Mucosa of stomach (tissue), 1 donor: ENCODE measurements around the gene SPSB2.

Experiments used
- H3K27me3 ChIP-seq: one replicate; pipeline ENCODE4 v1.7.0; 2013; ENCODE audit warnings: mild to moderate bottlenecking, low read length; ENCODE audit not compliant: control insufficient read depth, insufficient read depth
- H3K36me3 ChIP-seq: one replicate; pipeline ENCODE4 v1.7.0; 2013; ENCODE audit warnings: low read length; ENCODE audit not compliant: control insufficient read depth, insufficient read depth
- H3K4me1 ChIP-seq: one replicate; pipeline ENCODE4 v1.7.0; 2013; ENCODE audit warnings: mild to moderate bottlenecking, low read length; ENCODE audit not compliant: control insufficient read depth, insufficient read depth
- H3K4me3 ChIP-seq: one replicate; pipeline ENCODE4 v1.7.0; 2013; ENCODE audit warnings: low read length
- H3K9ac ChIP-seq: one replicate; pipeline ENCODE4 v1.7.0; 2013; ENCODE audit warnings: mild to moderate bottlenecking, low read length, moderate library complexity
- H3K9me3 ChIP-seq: one replicate; pipeline ENCODE4 v1.7.0; 2013; ENCODE audit warnings: mild to moderate bottlenecking, low read length, moderate library complexity; ENCODE audit not compliant: control insufficient read depth
- donor health status: Pancreatic carcinoma.

The SPSB2 gene, protein sequence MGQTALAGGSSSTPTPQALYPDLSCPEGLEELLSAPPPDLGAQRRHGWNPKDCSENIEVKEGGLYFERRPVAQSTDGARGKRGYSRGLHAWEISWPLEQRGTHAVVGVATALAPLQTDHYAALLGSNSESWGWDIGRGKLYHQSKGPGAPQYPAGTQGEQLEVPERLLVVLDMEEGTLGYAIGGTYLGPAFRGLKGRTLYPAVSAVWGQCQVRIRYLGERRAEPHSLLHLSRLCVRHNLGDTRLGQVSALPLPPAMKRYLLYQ

DNA sequence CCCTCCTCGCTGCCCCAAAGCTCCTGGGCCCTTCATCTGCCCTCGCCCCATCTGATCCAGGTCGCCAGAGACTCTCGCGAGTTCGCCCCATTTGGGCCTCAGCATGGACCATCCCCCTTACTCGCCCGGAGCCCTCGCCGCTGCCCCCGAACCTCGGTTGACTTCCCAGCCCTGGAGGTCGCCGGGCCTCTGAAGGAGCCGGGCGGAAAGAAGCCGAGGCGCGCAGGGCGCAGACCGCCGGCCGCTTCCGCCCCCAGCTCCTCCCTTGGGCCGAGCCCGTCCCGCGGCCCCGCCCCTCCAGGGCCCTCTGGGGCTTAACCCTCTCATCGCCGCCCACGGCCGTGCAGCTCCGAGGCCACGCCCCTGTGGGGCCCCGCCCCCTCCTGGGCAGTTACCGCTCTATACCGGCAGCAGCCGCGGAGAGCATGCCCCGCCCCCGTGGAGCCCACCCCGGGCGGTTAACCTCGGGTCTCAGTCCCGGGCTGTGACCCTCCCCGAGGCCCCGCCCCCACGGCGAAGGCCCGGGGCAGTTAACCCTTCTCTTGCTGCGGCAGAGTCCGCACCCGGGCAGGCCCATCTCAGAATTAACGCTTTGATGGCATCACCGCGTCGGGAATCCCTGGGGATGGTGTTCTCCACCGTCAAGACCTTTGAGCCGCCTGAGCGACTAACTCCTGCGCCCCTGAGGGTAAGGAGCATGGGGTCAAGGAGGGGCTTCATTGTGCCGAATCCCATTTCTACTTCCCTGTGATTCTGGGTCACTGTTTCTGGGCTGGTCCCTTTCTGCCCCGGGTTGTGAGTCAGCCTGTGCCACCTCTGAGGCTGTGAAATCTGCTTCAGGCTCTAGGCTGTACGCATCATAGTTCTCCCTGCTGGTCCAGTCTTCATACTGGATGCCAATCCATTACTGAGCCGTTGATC lies at the start of gene SPSB2:
SPSB2 (minus strand) TSS at position 210 of the 921 bp plus-strand sequence. CDS start 402 bp downstream, outside the sequence.
- Histone ChIP-seq H3K36me3 (no peaks in the 10 kb centered on the region), H3K9ac (peak within 1 kb of the TSS; percentile 90), H3K27me3 (no peaks in the 10 kb centered on the region), H3K4me3 (peak within 1 kb of the TSS; percentile 98), H3K9me3 (no peaks in the 10 kb centered on the region), H3K4me1 (peaks cover 34% of the 10 kb centered on the region)

DNA sequence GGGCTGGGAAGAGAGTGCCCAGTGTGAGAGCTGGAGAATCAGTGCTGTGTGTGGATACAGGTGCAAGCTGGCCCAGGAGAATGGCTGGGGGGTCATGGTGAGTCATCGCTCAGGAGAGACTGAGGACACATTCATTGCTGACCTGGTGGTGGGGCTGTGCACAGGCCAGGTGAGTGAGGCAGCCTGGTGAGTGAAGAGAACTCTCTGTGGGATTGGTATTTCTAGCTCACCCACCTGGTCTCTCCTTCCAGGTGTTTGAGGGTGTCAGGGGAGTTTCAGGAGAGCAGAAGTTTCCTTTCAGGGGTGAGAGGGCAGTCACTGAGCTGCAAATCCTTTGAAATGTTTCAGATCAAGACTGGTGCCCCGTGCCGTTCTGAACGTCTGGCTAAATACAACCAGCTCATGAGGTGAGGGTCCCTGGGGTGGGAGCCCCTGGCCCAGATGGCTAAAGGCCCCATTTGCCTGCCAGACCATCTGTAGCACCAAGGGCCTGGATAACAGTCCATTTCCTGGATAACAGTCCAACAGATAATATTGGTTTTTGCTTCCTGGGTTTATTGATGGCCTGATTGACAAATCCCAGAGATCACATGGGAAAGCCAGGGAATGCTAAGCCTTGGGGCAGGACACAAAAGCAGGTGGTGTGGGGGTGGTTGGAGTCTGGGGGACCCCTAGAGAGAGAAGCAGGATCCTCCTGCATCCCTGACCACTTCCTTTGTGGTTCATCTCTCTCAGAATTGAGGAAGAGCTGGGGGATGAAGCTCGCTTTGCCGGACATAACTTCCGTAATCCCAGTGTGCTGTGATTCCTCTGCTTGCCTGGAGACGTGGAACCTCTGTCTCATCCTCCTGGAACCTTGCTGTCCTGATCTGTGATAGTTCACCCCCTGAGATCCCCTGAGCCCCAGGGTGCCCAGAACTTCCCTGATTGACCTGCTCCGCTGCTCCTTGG lies 49.2 kb upstream of the SPSB2 start:
- Histone ChIP-seq H3K4me1 (peaks cover 31% of the 10 kb centered on the region), H3K36me3 (no peaks in the 10 kb centered on the region), H3K27me3 (no peaks in the 10 kb centered on the region), H3K4me3 (no peak overlapping the region), H3K9me3 (no peaks in the 10 kb centered on the region), H3K9ac (no peak overlapping the region)

DNA sequence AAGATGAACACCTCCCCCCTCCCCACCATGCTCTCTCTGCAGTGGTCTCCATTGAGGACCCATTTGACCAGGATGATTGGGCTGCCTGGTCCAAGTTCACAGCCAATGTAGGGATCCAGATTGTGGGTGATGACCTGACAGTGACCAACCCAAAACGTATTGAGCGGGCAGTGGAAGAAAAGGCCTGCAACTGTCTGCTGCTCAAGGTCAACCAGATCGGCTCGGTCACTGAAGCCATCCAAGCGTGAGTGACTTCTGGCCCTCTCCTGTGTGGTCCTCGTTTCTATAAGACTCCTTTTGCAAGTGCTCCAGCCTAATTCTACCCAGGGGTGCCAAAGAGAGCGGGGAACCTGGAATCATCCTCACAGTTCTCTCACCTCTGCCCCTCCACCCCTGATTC lies 48.4 kb upstream of the SPSB2 start:
- Histone ChIP-seq H3K9ac (no peak overlapping the region), H3K4me1 (peaks cover 26% of the 10 kb centered on the region), H3K9me3 (no peaks in the 10 kb centered on the region), H3K27me3 (no peaks in the 10 kb centered on the region), H3K36me3 (no peaks in the 10 kb centered on the region), H3K4me3 (no peak overlapping the region)

DNA sequence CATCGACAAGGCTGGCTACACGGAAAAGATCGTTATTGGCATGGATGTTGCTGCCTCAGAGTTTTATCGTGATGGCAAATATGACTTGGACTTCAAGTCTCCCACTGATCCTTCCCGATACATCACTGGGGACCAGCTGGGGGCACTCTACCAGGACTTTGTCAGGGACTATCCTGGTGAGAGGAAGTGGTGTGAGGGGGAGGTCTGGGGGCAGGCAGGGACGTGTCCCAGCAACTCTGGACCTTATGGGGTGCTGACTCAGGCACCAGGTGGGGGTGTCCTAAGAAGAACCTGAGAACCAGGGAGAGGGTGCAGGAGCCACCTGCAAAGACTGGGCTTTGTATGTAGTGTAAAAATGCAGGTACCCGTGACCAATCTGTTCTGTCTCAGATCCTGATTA lies 46.5 kb upstream of the SPSB2 start:
- Histone ChIP-seq H3K9ac (no peak overlapping the region), H3K36me3 (no peaks in the 10 kb centered on the region), H3K9me3 (no peaks in the 10 kb centered on the region), H3K27me3 (peaks cover 4% of the 10 kb centered on the region), H3K4me3 (no peak overlapping the region), H3K4me1 (peaks cover 13% of the 10 kb centered on the region)

DNA sequence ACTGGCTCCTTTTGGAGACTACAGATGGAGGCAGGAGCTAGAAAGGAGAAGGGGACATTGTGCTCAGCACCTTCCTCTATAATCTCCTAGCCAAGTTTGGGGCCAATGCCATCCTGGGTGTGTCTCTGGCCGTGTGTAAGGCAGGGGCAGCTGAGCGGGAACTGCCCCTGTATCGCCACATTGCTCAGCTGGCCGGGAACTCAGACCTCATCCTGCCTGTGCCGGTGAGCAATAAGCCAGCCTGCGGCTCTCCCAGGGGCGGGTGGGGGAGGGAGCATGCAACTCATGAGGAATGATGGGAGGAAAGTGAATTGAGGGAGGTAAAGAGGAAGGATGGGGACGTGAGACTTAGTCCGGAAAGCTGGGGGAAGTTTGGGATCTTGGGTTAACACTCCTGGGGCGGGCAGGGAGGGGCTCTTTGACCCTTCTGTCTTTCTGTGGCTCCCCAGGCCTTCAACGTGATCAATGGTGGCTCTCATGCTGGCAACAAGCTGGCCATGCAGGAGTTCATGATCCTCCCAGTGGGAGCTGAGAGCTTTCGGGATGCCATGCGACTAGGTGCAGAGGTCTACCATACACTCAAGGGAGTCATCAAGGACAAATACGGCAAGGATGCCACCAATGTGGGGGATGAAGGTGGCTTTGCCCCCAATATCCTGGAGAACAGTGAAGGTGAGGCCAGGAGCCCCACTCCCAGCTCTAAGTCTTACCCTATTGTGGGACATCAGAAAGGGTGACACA lies 44.6 kb upstream of the SPSB2 start:
- no peaks in the 10 kb centered on the region for H3K36me3 ChIP-seq
- H3K27me3 ChIP-seq: peaks cover 19% of the 10 kb centered on the region
- no peaks in the 10 kb centered on the region for H3K9me3 ChIP-seq
- H3K4me1 ChIP-seq: peaks cover 13% of the 10 kb centered on the region
- H3K9ac ChIP-seq: no peak overlapping the region
- no peak overlapping the region for H3K4me3 ChIP-seq

DNA sequence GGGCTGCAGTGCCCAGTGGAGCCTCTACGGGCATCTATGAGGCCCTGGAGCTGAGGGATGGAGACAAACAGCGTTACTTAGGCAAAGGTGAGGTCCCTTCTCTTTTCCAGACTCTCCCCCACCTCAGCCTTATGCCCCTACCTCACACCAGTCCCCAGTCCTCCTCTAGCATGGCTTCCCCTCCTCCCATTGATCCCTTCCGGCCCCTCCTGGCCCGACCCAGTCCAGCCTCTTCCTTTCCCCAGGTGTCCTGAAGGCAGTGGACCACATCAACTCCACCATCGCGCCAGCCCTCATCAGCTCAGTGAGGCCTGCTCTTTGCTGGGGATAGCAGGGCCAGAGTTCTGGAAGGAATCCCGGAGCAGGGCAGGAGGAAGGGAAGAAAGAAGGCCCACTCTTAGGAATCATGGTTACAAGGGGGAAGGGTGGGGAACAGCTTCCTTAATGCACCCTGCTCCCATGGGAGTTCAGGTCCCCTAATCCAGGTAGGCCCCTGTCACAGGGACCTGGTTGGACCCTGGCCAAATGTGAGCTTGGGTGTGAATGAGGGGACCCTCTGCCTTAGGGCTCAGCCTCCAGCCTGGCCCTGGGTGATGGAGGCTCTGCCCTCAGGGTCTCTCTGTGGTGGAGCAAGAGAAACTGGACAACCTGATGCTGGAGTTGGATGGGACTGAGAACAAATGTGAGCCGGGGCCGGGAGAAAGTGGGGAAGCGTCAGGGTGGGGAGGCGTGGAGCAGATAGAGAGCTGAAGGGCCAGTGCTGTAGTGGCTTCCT lies 43.5 kb upstream of the SPSB2 start:
- H3K9ac ChIP-seq: no peak overlapping the region
- H3K27me3 ChIP-seq: peaks cover 19% of the 10 kb centered on the region
- no peaks in the 10 kb centered on the region for H3K36me3 ChIP-seq
- no peak overlapping the region for H3K4me3 ChIP-seq
- no peaks in the 10 kb centered on the region for H3K9me3 ChIP-seq
- H3K4me1 ChIP-seq: peaks cover 13% of the 10 kb centered on the region

DNA sequence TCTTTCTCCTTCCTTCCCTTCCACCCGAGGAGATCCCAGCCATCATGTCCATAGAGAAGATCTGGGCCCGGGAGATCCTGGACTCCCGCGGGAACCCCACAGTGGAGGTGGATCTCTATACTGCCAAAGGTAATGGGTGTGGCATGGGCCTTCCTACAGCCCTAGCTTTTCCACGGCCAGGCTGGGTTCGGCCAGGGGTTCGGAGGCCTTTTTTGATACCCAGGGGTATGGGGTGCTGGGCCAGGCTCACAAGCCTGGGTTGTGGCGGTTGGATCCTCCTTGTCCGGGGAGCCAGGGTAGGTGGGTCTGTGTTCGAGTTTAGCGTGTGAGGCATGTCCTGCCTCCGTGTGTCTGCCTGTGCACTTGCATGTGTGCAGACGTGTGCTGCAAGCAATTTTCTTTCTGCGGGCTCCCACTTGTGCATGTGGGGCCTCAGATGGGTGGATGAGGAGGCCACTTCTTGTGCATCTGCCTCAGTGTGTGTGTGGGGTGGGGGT lies 42.7 kb upstream of the SPSB2 start:
- Histone ChIP-seq H3K9ac (no peak overlapping the region), H3K4me3 (no peak overlapping the region), H3K4me1 (peaks cover 13% of the 10 kb centered on the region), H3K9me3 (no peaks in the 10 kb centered on the region), H3K36me3 (no peaks in the 10 kb centered on the region), H3K27me3 (peaks cover 19% of the 10 kb centered on the region)

DNA sequence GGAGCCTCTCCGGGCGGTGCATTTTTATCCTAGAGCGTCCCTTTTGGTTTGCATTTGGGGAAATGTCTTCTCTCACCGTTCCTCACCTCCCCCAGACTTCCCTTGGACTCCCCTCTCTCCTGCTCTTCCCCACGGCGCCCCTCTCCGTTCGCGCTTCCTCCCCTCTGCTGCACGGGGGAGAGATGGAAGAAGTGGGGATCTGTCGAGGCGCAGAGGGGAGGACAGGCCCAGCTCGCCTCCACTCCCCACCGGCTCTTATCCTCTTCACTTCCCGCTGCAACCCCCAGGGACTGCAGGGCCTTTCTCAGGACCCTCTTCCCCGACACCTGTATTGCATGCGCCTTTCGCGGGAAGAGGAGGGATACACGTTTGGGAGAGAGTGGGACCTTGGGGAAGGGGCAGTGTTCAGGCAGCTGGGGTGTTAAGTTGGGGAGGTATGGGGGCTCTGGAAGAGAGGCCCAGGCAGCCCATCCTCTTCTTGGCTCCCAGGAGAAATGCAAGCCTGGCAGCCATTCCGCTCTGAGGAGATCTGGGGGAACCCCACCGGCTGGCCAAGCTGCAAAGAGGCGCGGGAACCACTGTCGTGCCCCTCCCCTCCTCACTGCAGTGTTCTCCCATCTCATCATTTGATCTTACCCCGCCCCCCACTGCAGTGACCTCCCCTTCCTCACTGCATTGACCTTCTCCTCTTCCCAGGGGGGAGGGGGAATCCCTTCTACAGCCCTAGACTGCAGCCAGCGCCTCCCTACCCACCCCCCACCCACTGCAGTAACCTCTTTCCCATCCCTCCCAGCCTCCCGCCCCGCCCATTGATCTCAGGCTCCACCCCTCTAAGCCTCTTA lies 42.1 kb upstream of the SPSB2 start:
- no peak overlapping the region for H3K4me3 ChIP-seq
- no peaks in the 10 kb centered on the region for H3K36me3 ChIP-seq
- peaks cover 19% of the 10 kb centered on the region for H3K27me3 ChIP-seq
- peak overlapping the region; percentile 50 for H3K9ac ChIP-seq
- H3K4me1 ChIP-seq: peaks cover 13% of the 10 kb centered on the region
- H3K9me3 ChIP-seq: no peaks in the 10 kb centered on the region

DNA sequence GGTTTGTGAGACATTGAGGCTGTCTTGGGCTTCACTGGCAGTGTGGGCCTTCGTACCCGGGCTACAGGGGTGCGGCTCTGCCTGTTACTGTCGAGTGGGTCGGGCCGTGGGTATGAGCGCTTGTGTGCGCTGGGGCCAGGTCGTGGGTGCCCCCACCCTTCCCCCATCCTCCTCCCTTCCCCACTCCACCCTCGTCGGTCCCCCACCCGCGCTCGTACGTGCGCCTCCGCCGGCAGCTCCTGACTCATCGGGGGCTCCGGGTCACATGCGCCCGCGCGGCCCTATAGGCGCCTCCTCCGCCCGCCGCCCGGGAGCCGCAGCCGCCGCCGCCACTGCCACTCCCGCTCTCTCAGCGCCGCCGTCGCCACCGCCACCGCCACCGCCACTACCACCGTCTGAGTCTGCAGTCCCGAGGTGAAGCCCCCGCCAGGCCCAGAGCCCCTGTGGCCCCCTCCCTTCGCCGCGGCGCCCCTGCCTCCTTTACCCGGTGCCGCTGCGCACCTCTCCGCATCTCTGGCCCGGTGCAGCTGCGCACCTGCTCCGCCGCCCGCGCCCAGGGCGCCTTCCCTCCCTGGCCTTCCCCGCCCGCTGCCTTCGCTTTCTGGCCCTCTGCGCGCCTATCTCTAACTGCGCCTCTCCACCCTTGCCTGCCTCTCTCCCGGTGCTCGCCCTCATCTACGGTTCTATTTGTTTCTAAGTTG lies 41.3 kb upstream of the SPSB2 start, which contains the start of gene ENO2:
ENO2 (plus strand) TSS at position 335 of the 701 bp plus-strand sequence. CDS start 1,253 bp downstream, outside the sequence.
- H3K9me3 ChIP-seq: no peaks in the 10 kb centered on the region
- peaks cover 19% of the 10 kb centered on the region for H3K27me3 ChIP-seq
- no peak within 1 kb of the TSS for H3K4me3 ChIP-seq
- peaks cover 13% of the 10 kb centered on the region for H3K4me1 ChIP-seq
- no peaks in the 10 kb centered on the region for H3K36me3 ChIP-seq
- peak within 1 kb of the TSS; percentile 50 for H3K9ac ChIP-seq
